NCI-H2107 (cell line): ENCODE data around the gene GJD3.
"Not testable (repeated sequence)": the region's sequence is repeated elsewhere in the genome, so short reads cannot be mapped to it uniquely, and the experiment has no call there.

Source experiments
- DNase-seq: peaks from one replicate; lab custom pipeline; 2025; lab: John Stamatoyannopoulos, UW

Gene GJD3

DNA sequence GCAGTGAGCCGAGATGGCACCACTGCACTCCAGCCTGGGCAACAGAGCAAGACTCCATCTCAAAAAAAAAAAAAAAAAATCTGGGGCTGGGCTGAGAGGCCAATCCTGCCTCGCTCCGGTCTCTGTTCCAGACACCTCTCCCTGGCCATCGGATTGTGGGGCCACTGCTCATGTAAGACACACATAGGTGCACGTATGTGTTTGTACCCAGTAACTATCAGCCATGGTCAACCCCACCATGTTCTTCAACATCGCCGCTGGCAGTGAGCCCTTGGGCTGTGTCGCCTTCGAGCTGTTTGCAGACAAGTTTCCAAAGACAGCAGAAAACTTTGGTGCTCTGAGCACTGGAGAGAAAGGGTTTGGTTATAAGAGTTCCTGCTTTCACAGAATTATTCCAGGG is 3.2 kb upstream of the GJD3 start:
- not testable (repeated sequence) for DNase-seq

DNA sequence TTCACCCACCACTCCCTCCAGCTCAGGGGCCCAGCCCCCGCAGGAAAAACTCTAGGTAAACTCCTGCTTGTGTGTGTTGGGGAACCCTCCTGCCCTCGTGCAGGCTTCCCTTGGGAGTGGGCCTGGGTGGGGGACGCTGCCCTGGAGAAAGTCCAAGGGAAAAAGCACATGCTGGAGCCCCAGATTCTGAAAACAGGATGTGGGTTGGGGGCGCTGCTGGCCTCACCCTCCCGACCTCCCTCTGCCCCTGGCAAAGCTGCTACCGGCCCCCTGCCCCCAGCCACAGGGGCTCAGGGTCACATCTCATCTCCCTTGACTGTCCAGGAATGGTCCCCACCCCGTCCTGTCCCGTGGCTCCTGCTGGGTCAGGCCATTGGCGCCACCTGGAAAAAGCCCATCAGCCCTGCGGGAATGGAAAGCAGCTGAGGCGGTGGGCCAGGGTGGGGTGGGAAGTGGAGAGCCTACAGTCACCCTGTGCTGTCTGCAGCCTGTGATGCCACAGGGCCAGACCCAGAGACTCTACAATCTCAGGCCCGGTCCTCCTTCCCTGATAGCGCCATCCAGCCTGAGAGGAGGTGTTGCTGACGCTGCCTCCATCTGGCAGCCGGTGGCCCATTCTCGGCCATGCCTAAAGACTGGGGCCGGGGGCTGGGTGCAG is 2.5 kb upstream of the GJD3 start:
- no peak for DNase-seq

DNA sequence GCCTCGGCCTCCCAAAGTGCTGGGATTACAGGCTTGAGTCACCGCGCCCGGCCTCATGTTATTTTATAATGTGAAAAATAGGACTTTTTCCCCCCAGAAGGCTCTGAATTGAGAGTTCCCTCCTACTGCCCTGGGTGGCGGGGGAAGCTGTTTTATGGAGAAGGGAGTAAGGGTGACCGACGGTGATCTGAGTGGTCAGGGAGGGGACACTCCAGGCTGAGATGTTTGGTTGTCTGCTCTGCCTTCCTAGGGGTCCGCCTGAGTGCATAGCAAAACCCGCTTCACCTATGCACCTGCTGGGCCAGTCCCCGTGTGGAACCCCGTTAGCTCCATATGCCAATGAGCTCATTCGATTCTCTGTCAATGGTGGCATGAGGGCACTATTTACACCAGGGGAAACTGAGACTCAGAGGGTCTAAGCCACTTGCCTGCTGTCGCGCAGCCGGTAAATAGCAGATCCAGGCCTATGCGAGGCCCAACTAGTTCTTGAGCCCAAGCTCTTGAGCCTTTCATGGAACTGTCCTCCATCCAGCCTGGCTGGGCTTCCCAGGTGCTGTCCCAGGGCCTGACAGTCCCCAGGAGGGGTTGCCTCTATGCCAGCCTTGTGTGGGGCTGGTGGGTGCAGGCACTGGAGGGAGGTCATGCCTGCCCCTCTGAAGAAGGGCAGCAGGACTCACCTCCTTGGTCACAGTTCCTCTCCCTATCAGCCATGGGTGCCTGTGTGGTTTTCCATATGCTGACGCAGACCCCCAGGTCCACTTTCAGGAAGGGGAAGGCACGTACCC is 1.7 kb upstream of the GJD3 start:
- no peak for DNase-seq

DNA sequence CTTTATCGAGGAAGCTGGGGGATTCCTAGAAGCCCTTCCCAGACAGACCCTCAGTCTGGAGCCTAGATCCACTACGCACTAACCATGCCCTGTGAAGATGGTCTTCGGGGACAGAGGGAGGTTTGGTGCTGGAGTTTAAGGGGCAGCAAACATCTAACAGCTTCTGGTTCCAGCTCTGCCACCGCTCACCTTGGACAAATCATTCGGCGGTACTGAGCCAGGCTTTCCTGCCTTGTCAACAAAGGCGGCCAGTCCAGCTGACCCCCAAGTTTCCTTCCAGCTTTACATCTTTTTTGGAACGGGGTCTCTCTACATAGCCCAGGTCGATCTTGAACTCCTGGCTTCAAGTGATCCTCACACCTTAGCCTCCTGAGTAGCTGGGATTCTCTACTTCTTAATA is 369 bp upstream of the GJD3 start:
- DNase-seq, result no peak

DNA sequence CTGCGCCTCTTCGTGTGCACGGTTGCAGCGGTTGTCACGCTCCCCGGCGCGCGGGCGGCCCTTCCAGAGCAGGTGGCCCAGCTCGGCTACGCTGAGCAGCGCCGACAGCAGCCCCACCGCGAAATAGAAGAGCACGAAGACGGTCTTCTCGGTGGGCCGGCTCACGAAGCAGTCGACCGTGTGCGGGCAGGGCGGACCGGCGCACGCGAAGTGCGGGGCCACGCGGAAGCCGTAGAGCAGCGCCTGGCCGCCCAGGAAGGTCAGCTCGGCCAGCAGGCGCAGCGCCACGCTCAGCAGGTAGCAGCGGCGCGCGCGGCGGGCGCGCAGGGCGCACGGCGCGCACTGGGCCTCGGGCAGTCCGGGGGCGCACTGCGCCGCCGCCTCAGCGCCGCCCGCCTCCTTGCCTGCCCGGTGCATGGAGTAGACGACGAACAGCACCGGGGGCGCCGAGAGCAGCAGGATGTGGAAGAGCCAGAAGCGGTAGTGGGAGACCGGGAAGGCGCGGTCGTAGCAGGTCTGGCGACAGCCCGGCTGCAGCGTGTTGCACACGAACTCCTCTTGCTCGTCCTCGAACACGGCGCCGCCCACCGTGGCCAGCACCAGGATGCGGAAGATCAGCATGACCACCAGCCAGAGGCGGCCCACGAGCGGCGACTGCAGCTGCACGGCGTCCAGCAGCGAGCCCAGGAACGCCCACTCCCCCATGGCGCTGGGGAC is 1.3 kb downstream of the GJD3 start:
- no peak for DNase-seq

DNA sequence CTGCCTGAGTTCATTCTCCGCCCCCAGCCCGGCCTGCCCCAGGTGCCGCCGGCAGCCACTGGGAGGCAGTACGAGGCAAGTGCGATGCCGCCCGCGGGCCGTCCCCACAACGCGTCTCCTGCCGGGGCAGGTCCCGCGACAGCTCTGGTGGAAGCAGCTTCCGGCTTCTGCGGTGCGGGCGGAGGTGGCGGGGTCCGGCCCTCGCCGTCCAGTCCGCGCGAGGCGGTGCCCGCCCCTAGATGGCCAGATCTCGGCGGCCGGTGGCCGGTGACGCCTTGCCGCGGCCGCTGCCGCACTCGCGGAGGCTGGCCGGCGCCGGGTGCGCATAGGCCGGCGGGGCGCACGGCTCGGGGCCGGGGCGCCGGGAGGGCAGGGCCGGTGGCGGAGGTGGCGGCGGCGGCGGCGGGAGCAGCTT is 1.8 kb downstream of the GJD3 start:
- peak; percentile 47 for DNase-seq

DNA sequence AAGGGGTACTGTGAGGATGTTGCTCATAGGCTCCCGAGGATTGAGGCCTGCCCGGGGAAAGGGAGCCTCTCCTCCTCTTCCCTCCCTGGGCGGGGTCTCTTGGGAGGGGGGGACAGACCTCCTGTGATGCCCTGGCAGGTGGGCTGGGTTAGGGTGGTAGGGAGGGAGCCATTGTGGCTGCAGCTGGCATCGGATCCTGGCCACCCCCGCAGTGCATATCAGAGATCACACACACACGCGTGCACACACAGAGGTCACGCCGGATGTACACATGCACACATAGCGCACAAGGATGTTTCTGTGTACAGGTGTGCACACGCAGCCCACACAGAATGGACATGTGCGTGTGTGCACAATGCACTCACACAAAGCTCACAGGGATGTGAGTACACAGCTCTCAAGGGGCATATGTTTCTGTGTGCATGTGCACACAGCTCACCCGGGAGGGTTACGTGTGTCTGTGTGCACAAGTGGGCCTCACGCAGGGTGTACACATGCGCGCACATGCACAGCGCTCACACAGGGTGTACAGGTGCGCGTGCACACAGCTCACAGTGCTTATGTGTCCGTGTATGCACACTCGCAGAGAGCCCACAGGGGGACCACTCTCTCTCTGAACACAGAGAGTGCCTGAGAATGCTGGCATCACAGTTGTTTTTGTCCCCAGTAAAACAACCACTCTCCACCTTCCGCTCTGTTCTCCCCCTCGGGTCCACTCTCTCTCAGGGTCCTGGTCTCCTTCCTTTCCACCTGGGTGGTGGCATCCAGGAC is 2.4 kb downstream of the GJD3 start:
- no peak for DNase-seq

DNA sequence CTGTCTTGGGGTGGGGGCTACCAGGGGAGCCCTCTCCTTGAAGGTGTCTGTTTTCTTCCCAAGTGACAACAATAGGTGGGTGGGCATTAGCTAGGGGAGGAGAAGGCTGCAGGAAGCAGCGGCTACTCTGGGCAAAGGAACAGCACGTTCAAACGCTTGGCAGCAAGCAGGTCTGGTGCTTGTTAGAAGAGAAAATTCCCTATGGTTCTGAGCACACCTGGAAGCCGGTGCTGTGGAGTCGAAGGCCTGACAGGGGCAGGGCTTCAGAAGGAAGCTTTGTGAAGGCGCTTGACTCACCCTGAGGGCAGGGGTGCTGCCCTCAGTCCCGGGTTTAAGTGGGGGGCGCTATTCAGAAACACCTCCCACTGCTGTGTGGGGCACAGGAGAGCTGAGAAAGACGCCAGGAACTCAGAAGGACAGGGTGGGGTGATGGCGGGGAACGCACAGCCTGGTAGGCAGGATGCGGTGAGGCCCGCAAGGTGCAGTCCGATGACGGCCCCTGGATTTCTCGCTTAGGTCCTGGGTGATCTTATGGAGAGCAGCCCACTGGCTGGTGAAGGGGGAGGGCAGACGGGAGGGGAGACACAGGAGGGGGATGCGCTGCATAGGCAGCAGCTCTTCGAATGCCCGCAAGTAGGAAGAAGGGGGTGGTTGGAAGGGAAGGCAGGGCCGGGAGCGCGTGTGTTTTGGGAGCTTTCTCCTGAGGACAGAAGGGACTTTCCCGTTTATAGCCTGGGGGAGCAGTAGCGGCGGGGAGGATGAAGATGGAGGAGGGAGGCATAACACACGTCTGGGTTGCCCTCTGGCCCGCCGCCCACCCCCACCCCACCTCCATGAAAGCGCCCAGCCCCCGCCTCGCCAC is 3.2 kb downstream of the GJD3 start:
- DNase-seq, result no peak

DNA sequence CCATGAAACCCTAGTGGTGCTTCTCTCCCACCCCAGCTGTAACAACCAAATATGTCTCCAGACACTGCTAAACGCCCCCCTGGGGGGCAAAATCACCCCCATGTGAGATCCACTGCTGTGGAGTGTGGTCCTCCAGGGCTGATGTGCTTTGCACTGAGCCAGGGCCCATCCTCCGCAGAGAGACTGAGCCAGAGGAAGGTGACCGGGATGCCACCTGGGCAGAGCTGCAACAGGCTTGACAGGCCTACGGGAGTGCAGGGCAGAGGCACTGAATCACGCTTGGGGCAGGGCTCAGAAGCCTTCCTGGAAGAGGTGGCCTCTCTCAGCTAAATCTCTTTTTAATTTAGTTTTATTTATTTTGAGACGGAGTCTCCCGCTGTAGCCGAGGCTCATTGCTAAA is 4.4 kb downstream of the GJD3 start:
- DNase-seq, result no peak

DNA sequence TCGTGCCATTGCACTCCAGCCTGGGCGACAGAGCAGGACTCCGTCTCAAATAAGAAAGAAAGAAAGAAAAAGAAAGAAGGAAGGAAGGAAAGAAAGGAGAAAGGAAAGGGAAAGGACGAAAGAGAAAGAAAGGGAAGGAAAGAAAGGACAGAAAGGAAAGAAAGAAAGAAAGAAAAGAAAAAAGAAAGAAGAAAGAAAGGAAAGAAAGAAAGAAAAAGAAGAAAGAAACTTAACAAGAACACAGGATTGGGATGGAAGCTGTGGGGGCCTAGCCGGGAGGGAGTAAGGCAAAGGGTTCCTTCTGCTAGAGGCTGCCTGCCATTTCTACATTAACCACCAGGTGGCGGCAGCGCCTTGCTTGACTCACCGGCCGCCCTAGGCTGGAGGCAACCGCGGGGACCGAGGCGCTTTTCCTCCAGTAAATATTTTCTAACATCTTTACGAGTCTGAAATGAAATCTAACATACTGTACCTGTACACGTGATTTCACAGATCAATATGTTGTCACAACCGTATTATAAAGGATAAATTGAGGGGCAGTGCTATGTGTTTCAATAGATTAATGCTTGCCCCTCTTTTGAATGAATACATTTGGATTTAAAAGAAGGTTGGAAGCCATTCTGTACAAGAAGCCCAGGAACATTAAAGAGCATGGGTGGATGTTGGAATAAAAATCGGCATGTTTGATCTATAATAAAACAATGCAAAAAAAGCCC is 6.1 kb downstream of the GJD3 start:
- peak; percentile 84 for DNase-seq

DNA sequence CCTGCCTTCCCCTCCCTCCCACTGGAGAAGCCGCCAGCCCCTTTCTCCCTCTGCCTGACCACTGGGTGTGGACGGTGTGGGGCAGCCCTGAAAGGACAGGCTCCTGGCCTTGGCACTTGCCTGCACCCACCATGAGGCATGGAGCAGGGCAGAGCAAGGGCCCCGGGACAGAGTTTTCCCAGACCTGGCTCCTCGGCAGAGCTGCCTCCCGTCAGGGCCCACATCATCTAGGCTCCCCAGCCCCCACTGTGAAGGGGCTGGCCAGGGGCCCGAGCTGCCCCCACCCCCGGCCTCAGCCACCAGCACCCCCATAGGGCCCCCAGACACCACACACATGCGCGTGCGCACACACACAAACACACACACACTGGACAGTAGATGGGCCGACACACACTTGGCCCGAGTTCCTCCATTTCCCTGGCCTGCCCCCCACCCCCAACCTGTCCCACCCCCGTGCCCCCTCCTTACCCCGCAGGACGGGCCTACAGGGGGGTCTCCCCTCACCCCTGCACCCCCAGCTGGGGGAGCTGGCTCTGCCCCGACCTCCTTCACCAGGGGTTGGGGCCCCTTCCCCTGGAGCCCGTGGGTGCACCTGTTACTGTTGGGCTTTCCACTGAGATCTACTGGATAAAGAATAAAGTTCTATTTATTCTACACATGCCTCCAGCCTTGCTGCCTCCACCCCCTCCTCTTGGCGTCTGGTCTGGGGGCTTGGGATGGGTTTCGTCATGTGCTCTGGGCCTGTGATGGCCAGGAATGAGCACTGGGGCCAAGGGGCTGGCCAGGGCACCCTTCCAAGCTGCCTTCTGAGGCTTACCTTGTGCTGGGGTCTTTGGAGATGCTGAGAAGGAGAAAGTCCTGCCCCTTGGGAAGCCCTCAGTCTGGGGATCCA is 7.3 kb downstream of the GJD3 start:
- DNase-seq, result no peak

DNA sequence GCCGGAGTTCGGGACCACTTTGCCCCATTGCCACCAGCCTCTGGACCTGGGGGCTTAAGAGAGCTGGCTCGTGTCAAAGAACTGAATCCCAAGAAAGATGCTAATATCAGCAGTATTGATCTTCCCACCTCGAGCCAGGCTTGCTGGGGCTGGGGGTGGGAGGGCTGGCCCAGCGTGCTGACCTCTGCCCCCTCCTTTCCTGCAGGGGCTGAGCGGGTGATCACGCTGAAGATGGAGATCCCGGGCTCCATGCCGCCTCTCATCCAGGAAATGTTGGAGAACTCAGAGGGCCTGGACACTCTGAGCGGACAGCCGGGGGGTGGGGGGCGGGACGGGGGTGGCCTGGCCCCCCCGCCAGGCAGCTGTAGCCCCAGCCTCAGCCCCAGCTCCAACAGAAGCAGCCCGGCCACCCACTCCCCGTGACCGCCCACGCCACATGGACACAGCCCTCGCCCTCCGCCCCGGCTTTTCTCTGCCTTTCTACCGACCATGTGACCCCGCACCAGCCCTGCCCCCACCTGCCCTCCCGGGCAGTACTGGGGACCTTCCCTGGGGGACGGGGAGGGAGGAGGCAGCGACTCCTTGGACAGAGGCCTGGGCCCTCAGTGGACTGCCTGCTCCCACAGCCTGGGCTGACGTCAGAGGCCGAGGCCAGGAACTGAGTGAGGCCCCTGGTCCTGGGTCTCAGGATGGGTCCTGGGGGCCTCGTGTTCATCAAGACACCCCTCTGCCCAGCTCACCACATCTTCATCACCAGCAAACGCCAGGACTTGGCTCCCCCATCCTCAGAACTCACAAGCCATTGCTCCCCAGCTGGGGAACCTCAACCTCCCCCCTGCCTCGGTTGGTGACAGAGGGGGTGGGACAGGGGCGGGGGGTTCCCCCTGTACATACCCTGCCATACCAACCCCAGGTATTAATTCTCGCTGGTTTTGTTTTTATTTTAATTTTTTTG is 8.5 kb downstream of the GJD3 start:
- DNase-seq, result no peak

DNA sequence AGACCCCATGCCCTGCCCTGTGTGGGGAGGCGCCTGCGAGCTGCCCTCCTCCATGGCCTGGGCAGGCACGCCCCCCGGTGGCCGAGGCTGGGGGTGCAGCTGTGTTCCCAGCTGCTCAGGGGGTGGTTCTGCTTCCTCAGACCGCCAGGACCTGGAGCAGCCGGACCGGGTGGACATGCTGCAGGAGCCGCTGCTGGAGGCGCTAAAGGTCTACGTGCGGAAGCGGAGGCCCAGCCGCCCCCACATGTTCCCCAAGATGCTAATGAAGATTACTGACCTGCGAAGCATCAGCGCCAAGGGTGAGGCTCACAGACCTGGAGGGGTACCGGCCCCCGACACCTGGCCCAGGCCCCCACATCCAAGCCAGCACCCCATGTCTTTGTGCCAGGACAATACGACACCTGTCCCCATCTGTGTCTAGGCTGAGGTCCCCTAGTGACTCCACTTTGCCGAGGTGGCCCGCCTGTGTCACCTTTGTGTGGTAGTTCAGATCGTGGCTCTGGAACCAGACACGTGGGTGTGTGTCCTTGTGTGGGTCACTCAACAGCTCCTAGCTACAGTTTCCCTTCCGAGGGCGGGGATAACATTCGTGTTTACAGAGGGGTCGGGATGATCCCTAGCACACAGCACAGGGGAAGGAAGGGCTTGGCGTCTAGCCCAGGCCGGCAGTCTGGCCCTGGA is 9.3 kb downstream of the GJD3 start:
- DNase-seq, result no peak

DNA sequence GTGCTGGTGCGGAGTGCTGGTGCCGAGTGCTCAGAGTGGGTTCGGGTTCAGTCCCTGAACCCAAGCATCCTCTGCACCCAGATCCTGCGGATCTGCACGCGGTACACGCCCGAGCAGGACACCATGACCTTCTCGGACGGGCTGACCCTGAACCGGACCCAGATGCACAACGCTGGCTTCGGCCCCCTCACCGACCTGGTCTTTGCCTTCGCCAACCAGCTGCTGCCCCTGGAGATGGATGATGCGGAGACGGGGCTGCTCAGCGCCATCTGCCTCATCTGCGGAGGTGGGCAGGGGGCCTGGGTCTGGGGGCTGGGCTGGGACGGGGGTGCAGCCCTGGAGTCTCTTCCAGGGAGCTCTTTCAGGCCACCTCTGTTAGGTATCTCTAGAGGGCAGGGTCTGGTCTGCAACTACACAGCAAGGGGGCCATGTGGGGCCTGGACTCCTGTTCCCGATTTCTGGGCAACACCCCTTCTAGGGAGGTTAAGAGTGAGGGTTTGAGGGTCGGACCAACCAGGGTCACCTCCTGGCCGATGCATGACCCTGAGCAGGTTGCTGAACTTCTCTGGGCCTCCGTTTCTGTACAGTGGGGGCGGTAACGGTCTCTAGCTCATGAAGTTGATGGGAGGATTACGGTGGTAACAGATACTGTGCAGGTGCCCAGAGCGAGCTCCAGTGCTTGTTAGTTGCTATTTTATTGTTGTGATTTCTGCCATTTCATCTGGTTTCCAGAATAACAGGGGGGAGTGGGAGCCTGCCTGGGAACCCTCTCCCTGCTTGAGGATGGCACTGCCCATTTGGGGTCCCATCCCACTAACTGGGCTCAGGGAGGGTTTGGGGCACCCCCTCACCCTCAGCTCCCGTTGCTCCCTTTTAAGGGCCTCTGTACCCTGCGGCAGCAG is 10.1 kb downstream of the GJD3 start:
- no peak for DNase-seq

DNA sequence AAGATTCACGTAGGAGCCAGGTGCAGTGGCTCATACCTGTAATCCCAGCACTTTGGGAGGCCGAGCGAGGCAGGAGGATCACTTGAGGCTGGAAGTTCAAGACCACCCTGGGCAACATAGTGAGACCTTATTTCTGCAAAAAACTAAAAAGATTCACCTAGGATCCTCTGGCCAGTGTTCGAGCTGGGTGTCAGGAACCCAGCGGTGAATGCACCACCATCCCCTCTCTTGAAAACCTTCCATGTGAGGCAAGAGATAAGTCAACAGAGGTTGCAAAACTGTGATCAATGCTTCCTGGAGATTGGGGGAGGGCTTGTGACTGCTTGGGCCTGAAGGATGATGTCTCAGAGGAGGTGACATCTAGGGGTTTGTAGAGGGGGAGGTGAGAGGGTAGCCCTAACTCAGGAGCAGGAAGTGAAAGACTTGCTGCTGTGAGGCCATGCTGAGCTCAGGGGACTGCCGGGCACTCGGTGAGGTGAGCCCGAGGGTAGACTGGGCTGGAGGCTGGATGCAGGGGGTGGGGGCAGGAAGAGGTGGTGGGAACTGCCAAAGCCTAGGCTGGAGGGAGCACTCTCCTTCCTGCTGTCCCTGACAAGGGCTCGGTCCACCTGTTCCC is 11.7 kb downstream of the GJD3 start:
- no peak for DNase-seq

DNA sequence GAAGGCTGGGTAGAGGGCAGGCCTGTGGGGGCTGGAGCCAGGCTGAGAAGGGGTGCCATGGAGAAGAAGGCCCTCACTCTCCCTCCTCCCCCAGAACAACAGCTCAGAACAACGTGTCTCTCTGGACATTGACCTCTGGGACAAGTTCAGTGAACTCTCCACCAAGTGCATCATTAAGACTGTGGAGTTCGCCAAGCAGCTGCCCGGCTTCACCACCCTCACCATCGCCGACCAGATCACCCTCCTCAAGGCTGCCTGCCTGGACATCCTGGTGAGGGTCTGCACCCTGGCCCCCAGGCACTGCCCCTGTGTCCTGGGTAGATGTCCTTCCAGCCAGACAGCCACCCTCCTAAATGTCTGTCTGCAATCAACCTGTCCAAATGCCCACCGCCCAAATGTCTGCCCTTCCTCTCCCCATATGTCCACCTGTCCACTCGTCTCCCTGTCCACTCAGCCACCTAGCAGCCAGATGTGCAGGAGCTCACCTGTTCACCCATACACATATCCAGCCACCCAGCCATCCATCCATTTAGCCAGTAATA is 12.2 kb downstream of the GJD3 start:
- no peak for DNase-seq
